Kidney epithelial cell (primary cell): ENCODE results near the gene RPS6KA2. TPM values are rescaled to one million over a fixed set of nuclear protein-coding genes. Genes with fewer than 3 reads are reported as not detected.

ENCODE experiments used
- DNase-seq: peaks from one replicate; pipeline ENCODE4 v3.0.0-alpha.2; 2010; ENCODE audit warnings: low read depth
- H3K27me3 ChIP-seq: 2 replicates; pipeline ENCODE4 v1.6.0; 2011; ENCODE audit warnings: low read length; ENCODE audit not compliant: control insufficient read depth, insufficient read depth
- H3K36me3 ChIP-seq: 2 replicates; pipeline ENCODE4 v1.5.1; 2011; ENCODE audit warnings: low read length; ENCODE audit not compliant: control insufficient read depth, insufficient read depth
- H3K4me3 ChIP-seq: 2 replicates; pipeline ENCODE4 v1.5.1; 2011; ENCODE audit warnings: low read depth, mild to moderate bottlenecking, control low read depth, low read length
- total RNA-seq: library from RNA; depleted of rRNA; stranded (reverse); fragments of >200 nt; gene quantifications from 2 replicates; pipeline ENCODE4 v1.2.3, GENCODE V29; 2015
- TF ChIP-seq, protein P1 (sequence below): IDR thresholded peaks from 2 replicates; pipeline ENCODE4 v1.5.1; 2011; ENCODE audit warnings: mild to moderate bottlenecking, moderate library complexity, low read length, control low read depth, inconsistent platforms; ENCODE audit not compliant: insufficient read depth, poor library complexity, severe bottlenecking

RPS6KA2 gene
- total RNA-seq, 1 donor from 2014 or later, result 51.9 TPM

DNA sequence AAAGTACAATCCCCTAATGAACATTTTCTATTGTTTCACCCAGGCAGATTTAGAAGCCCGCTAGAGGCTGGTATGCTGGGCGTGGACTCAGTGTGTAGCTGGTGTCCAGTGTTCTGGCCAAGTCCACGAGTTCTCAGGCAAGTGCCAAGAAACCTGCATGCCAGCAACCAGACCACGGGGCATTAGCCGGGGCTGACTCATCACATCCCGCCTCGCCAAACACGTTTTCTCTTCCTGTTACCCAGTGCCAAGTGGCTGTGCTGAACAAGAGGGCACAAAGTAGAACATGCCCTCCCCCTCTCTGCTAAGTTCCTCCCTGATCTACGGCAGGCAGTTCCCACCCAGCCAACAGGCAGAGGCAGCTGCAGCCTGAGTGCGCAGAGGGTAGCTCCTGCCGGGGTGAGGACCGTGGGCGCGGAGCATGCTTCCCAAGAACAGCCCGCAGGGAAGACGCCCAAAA is 70.2 kb downstream of the RPS6KA2 start:
- DNase-seq, result peak; percentile 85
- H3K36me3 ChIP-seq, result no peaks in the 10 kb centered on the region
- no peak overlapping the region for H3K4me3 ChIP-seq
- TF ChIP-seq, protein P1, sequence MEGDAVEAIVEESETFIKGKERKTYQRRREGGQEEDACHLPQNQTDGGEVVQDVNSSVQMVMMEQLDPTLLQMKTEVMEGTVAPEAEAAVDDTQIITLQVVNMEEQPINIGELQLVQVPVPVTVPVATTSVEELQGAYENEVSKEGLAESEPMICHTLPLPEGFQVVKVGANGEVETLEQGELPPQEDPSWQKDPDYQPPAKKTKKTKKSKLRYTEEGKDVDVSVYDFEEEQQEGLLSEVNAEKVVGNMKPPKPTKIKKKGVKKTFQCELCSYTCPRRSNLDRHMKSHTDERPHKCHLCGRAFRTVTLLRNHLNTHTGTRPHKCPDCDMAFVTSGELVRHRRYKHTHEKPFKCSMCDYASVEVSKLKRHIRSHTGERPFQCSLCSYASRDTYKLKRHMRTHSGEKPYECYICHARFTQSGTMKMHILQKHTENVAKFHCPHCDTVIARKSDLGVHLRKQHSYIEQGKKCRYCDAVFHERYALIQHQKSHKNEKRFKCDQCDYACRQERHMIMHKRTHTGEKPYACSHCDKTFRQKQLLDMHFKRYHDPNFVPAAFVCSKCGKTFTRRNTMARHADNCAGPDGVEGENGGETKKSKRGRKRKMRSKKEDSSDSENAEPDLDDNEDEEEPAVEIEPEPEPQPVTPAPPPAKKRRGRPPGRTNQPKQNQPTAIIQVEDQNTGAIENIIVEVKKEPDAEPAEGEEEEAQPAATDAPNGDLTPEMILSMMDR, result no peak
- H3K27me3 ChIP-seq, result no peaks in the 10 kb centered on the region

DNA sequence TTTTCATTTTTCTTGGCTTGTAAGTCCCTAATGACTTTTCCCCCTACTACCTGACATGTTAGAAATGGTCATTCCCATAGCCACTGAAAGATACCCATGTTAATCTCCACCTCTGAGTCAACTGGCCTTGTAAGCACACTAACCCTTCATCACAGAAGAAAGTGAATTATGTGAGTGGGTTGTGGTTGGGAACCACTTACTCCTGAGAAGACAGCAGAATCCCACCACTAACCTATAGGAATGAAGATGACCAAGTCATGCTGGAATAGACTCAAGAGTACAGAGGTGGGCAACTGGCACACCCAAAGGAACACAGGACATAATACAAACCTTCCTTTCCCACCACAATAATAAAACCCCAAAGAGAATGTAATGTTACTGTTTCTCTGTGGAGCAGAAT is 70.7 kb downstream of the RPS6KA2 start:
- TF ChIP-seq, protein P1, result no peak
- Histone ChIP-seq H3K36me3 (no peaks in the 10 kb centered on the region), H3K27me3 (no peaks in the 10 kb centered on the region), H3K4me3 (no peak overlapping the region)
- no peak for DNase-seq

DNA sequence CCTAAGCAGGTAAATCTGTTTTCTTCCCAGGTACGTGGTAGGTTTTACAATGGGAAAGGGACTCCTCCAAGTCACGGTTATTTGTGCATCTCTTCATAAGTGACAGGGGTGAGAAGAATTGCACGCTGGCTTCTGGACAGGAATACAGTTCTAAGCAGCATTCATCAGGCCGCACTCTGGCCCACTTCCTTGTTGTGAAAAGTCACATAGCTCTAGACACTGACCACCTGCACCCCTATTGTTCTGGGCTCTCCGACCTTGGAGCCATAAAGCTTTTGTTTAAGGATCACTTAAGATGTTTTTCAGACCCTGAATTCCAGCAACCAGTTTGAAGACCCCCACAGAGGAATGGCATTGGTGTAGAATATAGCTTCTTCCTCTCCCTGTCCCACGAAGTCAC is 72.0 kb downstream of the RPS6KA2 start:
- no peaks in the 10 kb centered on the region for H3K27me3 ChIP-seq
- TF ChIP-seq, protein P1, result no peak
- no peaks in the 10 kb centered on the region for H3K36me3 ChIP-seq
- DNase-seq, result no peak
- H3K4me3 ChIP-seq, result no peak overlapping the region

DNA sequence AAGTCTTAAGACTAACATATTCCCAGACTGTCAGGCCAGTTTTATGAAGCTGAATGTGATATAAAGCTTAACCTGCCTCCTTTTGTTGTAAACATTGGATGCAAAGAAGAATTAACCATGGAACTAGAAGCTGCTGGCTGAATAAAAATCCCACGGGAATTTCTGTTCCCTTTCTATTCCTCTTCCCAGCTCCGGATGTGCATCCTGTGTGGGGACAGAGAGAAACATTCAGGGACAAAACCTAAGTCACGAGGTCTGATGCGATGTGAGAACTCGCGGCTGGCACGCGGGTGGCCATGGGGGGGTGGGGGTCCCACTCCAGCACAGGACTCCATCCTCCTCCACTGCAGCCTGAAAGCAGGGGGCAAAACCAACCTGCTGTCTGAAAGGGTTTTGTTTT is 72.7 kb downstream of the RPS6KA2 start:
- Histone ChIP-seq H3K4me3 (no peak overlapping the region), H3K36me3 (no peaks in the 10 kb centered on the region), H3K27me3 (no peaks in the 10 kb centered on the region)
- TF ChIP-seq, protein P1, result no peak
- no peak for DNase-seq

DNA sequence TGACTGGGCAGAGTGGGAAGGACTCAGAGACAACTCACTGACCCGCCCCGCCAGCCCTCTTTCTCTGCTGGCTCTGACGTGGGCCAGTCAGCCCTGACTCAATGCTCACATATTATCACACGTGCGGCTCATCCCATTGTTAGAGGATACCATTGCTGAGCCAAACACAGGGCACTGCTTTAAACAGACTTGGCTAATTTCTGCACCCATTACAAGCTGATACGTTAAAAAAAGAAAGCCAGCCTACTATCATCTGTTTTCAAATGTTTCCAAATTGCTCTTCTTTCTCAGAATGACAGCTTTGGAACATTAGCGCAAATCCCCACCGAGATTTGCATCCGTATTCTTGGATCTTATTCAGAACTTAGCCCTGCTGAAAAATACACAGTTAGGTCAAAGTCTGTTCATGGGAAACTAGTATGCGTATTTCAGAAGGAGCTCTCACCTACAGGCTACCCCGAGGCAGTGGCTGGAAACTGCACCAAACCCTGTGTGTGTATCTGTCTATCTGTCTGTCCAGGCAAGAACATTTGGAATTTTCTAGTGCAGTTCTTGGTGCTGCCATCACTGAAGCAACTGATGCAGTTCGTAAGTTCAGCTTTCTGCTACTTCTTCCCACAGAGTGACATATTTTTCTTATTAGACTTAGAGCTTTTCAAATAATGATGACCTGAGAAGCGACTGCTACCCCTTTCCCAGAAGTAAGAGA is 73.3 kb downstream of the RPS6KA2 start:
- DNase-seq, result no peak
- Histone ChIP-seq H3K27me3 (no peaks in the 10 kb centered on the region), H3K4me3 (no peak overlapping the region), H3K36me3 (no peaks in the 10 kb centered on the region)
- TF ChIP-seq, protein P1, result no peak

DNA sequence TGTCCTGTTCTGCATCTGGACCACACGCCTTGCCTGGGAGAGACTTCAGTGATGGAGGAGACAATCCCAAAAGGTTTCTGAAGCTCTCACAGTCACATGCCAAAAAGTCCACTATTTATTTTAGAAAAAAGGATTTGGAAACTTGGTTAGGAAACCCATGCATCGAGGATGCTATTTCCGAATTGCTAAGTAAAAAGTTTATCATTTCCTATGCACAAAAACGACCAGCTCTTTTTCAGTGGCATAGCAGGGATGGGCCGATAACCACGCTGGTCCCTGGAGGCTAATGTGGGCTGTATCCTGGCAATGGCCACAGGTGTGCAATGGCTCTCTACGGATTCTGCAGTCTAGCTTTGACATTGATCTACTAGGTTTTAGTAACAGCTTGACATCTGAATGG is 74.5 kb downstream of the RPS6KA2 start:
- H3K27me3 ChIP-seq, result no peaks in the 10 kb centered on the region
- TF ChIP-seq, protein P1, result no peak
- no peaks in the 10 kb centered on the region for H3K36me3 ChIP-seq
- no peak overlapping the region for H3K4me3 ChIP-seq
- no peak for DNase-seq
